Mesodermal cell (in vitro differentiated cells): ENCODE results near the gene NDUFB6.

Experiments
- H3K27ac ChIP-seq: 2 replicates; pipeline ENCODE4 v1.7.0; 2013; ENCODE audit warnings: mild to moderate bottlenecking, low read depth, low read length, moderate library complexity; ENCODE audit not compliant: severe bottlenecking
- H3K36me3 ChIP-seq: 2 replicates; pipeline ENCODE4 v1.7.1; 2013; ENCODE audit warnings: mild to moderate bottlenecking, low read length, moderate library complexity; ENCODE audit not compliant: control insufficient read depth, insufficient read depth
- H3K4me1 ChIP-seq: one replicate; pipeline ENCODE4 v1.7.1; 2013; ENCODE audit warnings: mild to moderate bottlenecking, low read length; ENCODE audit not compliant: insufficient read depth, control insufficient read depth, poor library complexity, severe bottlenecking
- H3K4me3 ChIP-seq: 2 replicates; pipeline ENCODE4 v1.7.0; 2013; ENCODE audit warnings: low read length, control low read depth, mild to moderate bottlenecking; ENCODE audit not compliant: insufficient read depth, poor library complexity, severe bottlenecking; ENCODE audit errors: extremely low read depth
- H3K9me3 ChIP-seq: 2 replicates; pipeline ENCODE4 v1.7.1; 2013; ENCODE audit warnings: mild to moderate bottlenecking, low read length, moderate library complexity; ENCODE audit not compliant: control insufficient read depth
- WGBS, 2 experiments: methylation state at CpG; one replicate each; pipeline ENCODE4 v1.1.5; 2013; ENCODE audit warnings: missing lambda C conversion rate in 2 of 2; ENCODE audit not compliant: insufficient coverage in 2 of 2; 5-methylcytosine and 5-hydroxymethylcytosine counted together

The NDUFB6 gene

DNA sequence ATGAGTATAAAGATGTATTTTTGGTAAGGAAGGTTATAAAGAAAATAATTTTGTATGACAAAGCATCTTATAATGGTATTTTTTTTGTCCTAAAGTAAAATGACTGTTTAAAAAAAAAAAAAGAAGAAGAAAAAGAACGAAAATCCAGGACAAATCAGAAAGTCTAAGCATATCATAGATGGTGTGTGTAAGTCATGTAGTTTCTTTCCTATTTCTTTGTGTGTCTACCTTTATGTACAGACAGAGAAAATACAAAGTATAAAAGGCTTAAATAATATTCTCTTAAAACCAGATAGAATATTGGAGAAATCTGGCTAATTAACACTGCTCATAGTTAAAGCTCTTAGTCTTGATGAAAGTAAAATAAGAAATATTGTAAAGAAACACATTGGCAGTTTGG, 54.7 kb downstream of the NDUFB6 start:
- no peaks in the 10 kb centered on the region for H3K36me3 ChIP-seq
- no peaks in the 10 kb centered on the region for H3K4me1 ChIP-seq
- 100% methylated on average over 1 of the region's 1 CpG; no CpG with 5 or more reads in 1 of the 2 experiments for WGBS, 2 experiments
- no peak overlapping the region for H3K27ac ChIP-seq
- no peak overlapping the region for H3K4me3 ChIP-seq
- peaks cover 10% of the 10 kb centered on the region for H3K9me3 ChIP-seq

- peaks cover 10% of the 10 kb centered on the region for H3K9me3 ChIP-seq
- H3K4me1 ChIP-seq: no peaks in the 10 kb centered on the region
- no peaks in the 10 kb centered on the region for H3K36me3 ChIP-seq
- H3K4me3 ChIP-seq: no peak overlapping the region
- H3K27ac ChIP-seq: no peak overlapping the region
Measured at GRCh38 chr9:32516241-32516640, 56.7 kb downstream of the NDUFB6 start.

DNA sequence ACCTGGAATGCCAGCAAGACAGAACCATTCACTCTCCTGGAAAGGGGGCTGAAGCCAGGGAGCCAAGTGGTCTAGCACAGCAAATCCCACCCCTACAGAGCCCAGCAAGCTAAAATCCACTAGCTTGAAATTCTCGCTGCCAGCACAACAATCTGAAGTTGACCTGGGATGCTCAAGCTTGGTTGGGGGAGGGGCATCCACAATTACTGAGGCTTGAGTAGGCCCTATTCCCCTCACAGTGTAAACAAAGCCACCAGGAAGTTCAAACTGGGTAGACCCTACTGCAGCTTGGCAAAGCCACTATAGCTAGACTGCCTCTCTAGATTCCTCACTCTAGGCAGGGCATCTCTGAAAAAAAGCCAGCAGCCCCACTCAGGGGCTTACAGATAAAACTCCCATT, 64.2 kb downstream of the NDUFB6 start:
- WGBS, 2 experiments: 70% methylated on average over 1 of the region's 1 CpG; no CpG with 5 or more reads in 1 of the 2 experiments
- H3K27ac ChIP-seq: no peak overlapping the region
- no peak overlapping the region for H3K4me3 ChIP-seq
- no peaks in the 10 kb centered on the region for H3K4me1 ChIP-seq
- no peaks in the 10 kb centered on the region for H3K9me3 ChIP-seq
- H3K36me3 ChIP-seq: no peaks in the 10 kb centered on the region

DNA sequence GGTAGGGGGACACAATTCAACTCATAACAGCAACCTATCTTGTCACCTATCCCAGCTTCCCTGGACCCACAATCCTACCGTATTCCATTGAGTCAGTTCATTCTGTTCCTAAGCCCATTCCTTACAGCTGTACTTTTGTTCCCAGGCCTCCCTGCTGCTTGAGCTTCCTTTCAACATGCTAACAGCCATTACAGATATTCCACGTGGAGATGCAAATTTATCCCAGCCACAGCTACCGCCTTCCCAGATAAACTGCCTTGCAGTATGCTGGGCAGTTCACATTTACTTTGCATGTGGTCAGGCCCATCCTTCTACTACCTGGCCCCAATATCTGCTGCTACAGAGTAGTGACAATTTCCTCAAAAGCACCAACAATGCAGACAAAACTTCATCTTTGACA, 70.0 kb downstream of the NDUFB6 start:
- Histone ChIP-seq H3K4me3 (no peak overlapping the region), H3K36me3 (no peaks in the 10 kb centered on the region), H3K4me1 (no peaks in the 10 kb centered on the region), H3K9me3 (no peaks in the 10 kb centered on the region), H3K27ac (no peak overlapping the region)
- 61 to 77% methylated on average over 3 of the region's 3 CpGs for WGBS, 2 experiments
